SK-N-SH treated with all-trans-retinoic acid at 6 μM for 48 hours (cell line): Measurements from ENCODE around the gene SLC3A2.

ENCODE experiments used
- ATAC-seq: fragments of 200-7000 bp; cut with Tn5 transposase; 3 replicates; pipeline ENCODE4 v1.9.1; 2020; ENCODE audit warnings: mild to moderate bottlenecking, moderate library complexity
- ARNTL ChIP-seq: fragments of 450-650 bp; formaldehyde crosslinking; IDR thresholded peaks from 2 replicates; pipeline ENCODE4 v1.5.0; 2020; ENCODE audit warnings: low read depth, mild to moderate bottlenecking, moderate library complexity, borderline replicate concordance
- BACH2 ChIP-seq: fragments of 250-450 bp; sonication (Bioruptor Pico); IDR thresholded peaks from 2 replicates; pipeline ENCODE4 v1.9.0; 2021; ENCODE audit warnings: mild to moderate bottlenecking, borderline replicate concordance
- CSDC2 ChIP-seq: fragments of 250-450 bp; sonication (Bioruptor Pico); IDR thresholded peaks from 2 replicates; pipeline ENCODE4 v1.5.0; 2020; ENCODE audit warnings: mild to moderate bottlenecking, moderate library complexity
- ESRRG ChIP-seq: fragments of 250-450 bp; sonication (Bioruptor Pico); IDR thresholded peaks from 2 replicates; pipeline ENCODE4 v1.6.1; 2021; ENCODE audit warnings: mild to moderate bottlenecking
- GLIS3 ChIP-seq: fragments of 250-450 bp; sonication (Bioruptor Pico); IDR thresholded peaks from 2 replicates; pipeline ENCODE4 v1.5.0; 2020; ENCODE audit warnings: mild to moderate bottlenecking, moderate library complexity
- ISL1 ChIP-seq: fragments of 250-450 bp; sonication (Bioruptor Pico); IDR thresholded peaks from 2 replicates; pipeline ENCODE4 v2.1.2; 2022; ENCODE audit warnings: mild to moderate bottlenecking, moderate library complexity
- OSR1 ChIP-seq: fragments of 250-450 bp; sonication (Bioruptor Pico); IDR thresholded peaks from 2 replicates; pipeline ENCODE4 v1.8.0; 2022; ENCODE audit warnings: moderate library complexity, mild to moderate bottlenecking, inconsistent platforms
- PPARA ChIP-seq: fragments of 250-450 bp; sonication (Bioruptor Pico); IDR thresholded peaks from 2 replicates; pipeline ENCODE4 v1.5.0; 2020; ENCODE audit warnings: mild to moderate bottlenecking, borderline replicate concordance
- RARB ChIP-seq: fragments of 250-450 bp; sonication (Bioruptor Pico); IDR thresholded peaks from 2 replicates; pipeline ENCODE4 v1.8.0; 2021; ENCODE audit warnings: mild to moderate bottlenecking, moderate library complexity
- SNAI2 ChIP-seq: fragments of 250-450 bp; sonication (Bioruptor Pico); IDR thresholded peaks from 2 replicates; pipeline ENCODE4 v1.5.0; 2020; ENCODE audit warnings: mild to moderate bottlenecking, moderate library complexity
- TCF4 ChIP-seq: fragments of 250-450 bp; sonication (Bioruptor Pico); IDR thresholded peaks from 2 replicates; pipeline ENCODE4 v1.8.0; 2021; ENCODE audit warnings: mild to moderate bottlenecking, moderate library complexity, borderline replicate concordance
- ZC3H10 ChIP-seq: fragments of 250-450 bp; sonication (Bioruptor Pico); IDR thresholded peaks from 2 replicates; pipeline ENCODE4 v1.5.1; 2021; ENCODE audit warnings: mild to moderate bottlenecking, moderate library complexity
- ZFP3 ChIP-seq: fragments of 250-450 bp; sonication (Bioruptor Pico); IDR thresholded peaks from 2 replicates; pipeline ENCODE4 v1.5.0; 2020; ENCODE audit warnings: mild to moderate bottlenecking, moderate library complexity
- ZFP30 ChIP-seq: fragments of 450-650 bp; formaldehyde crosslinking; IDR thresholded peaks from 2 replicates; pipeline ENCODE4 v1.5.0; 2022; ENCODE audit warnings: mild to moderate bottlenecking, moderate library complexity
- ZNF565 ChIP-seq: fragments of 450-650 bp; formaldehyde crosslinking; conservative IDR thresholded peaks from 2 replicates; pipeline ENCODE4 v1.5.0; 2020; ENCODE audit warnings: low read depth, mild to moderate bottlenecking, moderate library complexity
- ZNF70 ChIP-seq: fragments of 450-650 bp; formaldehyde crosslinking; IDR thresholded peaks from 2 replicates; pipeline ENCODE4 v1.5.0; 2020; ENCODE audit warnings: mild to moderate bottlenecking, moderate library complexity
- ZNF8 ChIP-seq: fragments of 450-650 bp; formaldehyde crosslinking; IDR thresholded peaks from 2 replicates; pipeline ENCODE4 v1.5.0; 2020; ENCODE audit warnings: mild to moderate bottlenecking, moderate library complexity
- TF ChIP-seq, protein P1 (sequence below): fragments of 250-450 bp; sonication (Bioruptor Pico); IDR thresholded peaks from 2 replicates; pipeline ENCODE4 v1.8.0; 2021; ENCODE audit warnings: low read depth, mild to moderate bottlenecking, moderate library complexity, borderline replicate concordance
- TF ChIP-seq, protein P2 (sequence below): fragments of 250-450 bp; sonication (Bioruptor Pico); IDR thresholded peaks from 2 replicates; pipeline ENCODE4 v1.5.0; 2020; ENCODE audit warnings: mild to moderate bottlenecking, moderate library complexity
- TF ChIP-seq, protein P3 (sequence below): fragments of 250-450 bp; sonication (Bioruptor Pico); IDR thresholded peaks from 2 replicates; pipeline ENCODE4 v1.8.0; 2020; ENCODE audit warnings: mild to moderate bottlenecking, moderate library complexity, borderline replicate concordance
- TF ChIP-seq, protein P4 (sequence below): fragments of 250-450 bp; sonication (Bioruptor Pico); IDR thresholded peaks from 2 replicates; pipeline ENCODE4 v1.5.1; 2020; ENCODE audit warnings: low read depth, mild to moderate bottlenecking, moderate library complexity
- TF ChIP-seq, protein P5 (sequence below): fragments of 250-450 bp; sonication (Bioruptor Pico); IDR thresholded peaks from 2 replicates; pipeline ENCODE4 v1.5.1; 2021; ENCODE audit warnings: mild to moderate bottlenecking, moderate library complexity

The SLC3A2 gene

GRCh38 chr11:62879235-62879978 is 1.3 kb upstream of the SLC3A2 start:
- no peak for ATAC-seq
- TF ChIP-seq, protein P1, sequence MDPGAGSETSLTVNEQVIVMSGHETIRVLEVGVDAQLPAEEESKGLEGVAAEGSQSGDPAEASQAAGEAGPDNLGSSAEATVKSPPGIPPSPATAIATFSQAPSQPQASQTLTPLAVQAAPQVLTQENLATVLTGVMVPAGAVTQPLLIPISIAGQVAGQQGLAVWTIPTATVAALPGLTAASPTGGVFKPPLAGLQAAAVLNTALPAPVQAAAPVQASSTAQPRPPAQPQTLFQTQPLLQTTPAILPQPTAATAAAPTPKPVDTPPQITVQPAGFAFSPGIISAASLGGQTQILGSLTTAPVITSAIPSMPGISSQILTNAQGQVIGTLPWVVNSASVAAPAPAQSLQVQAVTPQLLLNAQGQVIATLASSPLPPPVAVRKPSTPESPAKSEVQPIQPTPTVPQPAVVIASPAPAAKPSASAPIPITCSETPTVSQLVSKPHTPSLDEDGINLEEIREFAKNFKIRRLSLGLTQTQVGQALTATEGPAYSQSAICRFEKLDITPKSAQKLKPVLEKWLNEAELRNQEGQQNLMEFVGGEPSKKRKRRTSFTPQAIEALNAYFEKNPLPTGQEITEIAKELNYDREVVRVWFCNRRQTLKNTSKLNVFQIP (CRISPR knock-in tag): no peak
- TF ChIP-seq ARNTL (CRISPR knock-in tag): no peak
- no peak for TF ChIP-seq ZFP30
- TF ChIP-seq, protein P2, sequence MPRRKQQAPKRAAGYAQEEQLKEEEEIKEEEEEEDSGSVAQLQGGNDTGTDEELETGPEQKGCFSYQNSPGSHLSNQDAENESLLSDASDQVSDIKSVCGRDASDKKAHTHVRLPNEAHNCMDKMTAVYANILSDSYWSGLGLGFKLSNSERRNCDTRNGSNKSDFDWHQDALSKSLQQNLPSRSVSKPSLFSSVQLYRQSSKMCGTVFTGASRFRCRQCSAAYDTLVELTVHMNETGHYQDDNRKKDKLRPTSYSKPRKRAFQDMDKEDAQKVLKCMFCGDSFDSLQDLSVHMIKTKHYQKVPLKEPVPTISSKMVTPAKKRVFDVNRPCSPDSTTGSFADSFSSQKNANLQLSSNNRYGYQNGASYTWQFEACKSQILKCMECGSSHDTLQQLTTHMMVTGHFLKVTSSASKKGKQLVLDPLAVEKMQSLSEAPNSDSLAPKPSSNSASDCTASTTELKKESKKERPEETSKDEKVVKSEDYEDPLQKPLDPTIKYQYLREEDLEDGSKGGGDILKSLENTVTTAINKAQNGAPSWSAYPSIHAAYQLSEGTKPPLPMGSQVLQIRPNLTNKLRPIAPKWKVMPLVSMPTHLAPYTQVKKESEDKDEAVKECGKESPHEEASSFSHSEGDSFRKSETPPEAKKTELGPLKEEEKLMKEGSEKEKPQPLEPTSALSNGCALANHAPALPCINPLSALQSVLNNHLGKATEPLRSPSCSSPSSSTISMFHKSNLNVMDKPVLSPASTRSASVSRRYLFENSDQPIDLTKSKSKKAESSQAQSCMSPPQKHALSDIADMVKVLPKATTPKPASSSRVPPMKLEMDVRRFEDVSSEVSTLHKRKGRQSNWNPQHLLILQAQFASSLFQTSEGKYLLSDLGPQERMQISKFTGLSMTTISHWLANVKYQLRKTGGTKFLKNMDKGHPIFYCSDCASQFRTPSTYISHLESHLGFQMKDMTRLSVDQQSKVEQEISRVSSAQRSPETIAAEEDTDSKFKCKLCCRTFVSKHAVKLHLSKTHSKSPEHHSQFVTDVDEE (CRISPR knock-in tag): no peak
- TF ChIP-seq PPARA: no peak
- TF ChIP-seq TCF4 (CRISPR knock-in tag): no peak
- TF ChIP-seq, protein P3, sequence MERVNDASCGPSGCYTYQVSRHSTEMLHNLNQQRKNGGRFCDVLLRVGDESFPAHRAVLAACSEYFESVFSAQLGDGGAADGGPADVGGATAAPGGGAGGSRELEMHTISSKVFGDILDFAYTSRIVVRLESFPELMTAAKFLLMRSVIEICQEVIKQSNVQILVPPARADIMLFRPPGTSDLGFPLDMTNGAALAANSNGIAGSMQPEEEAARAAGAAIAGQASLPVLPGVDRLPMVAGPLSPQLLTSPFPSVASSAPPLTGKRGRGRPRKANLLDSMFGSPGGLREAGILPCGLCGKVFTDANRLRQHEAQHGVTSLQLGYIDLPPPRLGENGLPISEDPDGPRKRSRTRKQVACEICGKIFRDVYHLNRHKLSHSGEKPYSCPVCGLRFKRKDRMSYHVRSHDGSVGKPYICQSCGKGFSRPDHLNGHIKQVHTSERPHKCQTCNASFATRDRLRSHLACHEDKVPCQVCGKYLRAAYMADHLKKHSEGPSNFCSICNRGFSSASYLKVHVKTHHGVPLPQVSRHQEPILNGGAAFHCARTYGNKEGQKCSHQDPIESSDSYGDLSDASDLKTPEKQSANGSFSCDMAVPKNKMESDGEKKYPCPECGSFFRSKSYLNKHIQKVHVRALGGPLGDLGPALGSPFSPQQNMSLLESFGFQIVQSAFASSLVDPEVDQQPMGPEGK (CRISPR knock-in tag): no peak
- TF ChIP-seq ISL1: no peak
- no peak for TF ChIP-seq ZC3H10
- no peak for TF ChIP-seq ESRRG
- no peak for TF ChIP-seq ZNF565
- TF ChIP-seq RARB: no peak
- no peak for TF ChIP-seq ZNF8 (CRISPR knock-in tag)
- TF ChIP-seq GLIS3 (CRISPR knock-in tag): no peak
- TF ChIP-seq CSDC2 (CRISPR knock-in tag): no peak
- TF ChIP-seq, protein P4, sequence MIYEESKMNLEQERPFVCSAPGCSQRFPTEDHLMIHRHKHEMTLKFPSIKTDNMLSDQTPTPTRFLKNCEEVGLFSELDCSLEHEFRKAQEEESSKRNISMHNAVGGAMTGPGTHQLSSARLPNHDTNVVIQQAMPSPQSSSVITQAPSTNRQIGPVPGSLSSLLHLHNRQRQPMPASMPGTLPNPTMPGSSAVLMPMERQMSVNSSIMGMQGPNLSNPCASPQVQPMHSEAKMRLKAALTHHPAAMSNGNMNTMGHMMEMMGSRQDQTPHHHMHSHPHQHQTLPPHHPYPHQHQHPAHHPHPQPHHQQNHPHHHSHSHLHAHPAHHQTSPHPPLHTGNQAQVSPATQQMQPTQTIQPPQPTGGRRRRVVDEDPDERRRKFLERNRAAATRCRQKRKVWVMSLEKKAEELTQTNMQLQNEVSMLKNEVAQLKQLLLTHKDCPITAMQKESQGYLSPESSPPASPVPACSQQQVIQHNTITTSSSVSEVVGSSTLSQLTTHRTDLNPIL (CRISPR knock-in tag): no peak
- no peak for TF ChIP-seq ZNF70 (CRISPR knock-in tag)
- TF ChIP-seq, protein P5, sequence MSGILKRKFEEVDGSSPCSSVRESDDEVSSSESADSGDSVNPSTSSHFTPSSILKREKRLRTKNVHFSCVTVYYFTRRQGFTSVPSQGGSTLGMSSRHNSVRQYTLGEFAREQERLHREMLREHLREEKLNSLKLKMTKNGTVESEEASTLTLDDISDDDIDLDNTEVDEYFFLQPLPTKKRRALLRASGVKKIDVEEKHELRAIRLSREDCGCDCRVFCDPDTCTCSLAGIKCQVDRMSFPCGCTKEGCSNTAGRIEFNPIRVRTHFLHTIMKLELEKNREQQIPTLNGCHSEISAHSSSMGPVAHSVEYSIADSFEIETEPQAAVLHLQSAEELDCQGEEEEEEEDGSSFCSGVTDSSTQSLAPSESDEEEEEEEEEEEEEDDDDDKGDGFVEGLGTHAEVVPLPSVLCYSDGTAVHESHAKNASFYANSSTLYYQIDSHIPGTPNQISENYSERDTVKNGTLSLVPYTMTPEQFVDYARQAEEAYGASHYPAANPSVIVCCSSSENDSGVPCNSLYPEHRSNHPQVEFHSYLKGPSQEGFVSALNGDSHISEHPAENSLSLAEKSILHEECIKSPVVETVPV (CRISPR knock-in tag): no peak
- TF ChIP-seq SNAI2: no peak
- no peak for TF ChIP-seq OSR1 (CRISPR knock-in tag)

DNA sequence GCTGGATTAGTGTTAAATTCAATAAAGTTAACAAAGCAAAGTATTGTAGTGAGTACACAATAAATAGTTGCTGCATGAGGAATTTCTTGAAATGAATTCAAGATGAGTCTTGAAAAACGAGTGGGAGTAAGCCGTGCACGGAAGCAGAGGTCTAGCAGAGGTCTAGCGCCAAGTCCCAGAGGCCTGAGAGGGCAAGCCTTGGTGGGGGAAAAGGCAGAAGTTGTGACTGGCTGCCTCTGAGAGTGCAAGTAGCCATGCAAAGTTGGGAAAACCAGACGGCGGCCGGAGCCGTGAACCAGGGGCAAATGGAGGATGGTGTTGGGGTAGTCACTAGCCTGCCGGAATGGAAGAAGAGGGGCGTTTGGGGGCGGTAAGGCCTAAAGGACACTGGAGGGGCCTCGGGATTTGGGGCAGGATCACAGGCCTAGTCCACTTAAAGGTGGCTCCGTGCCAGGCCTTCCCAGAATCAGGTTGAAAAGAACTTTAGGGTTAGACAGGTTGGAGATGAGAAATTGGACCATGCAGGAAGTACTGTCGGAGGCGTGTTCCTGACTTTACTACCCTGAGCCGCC is 379 bp upstream of the SLC3A2 start:
- TF ChIP-seq ZC3H10: no peak
- no peak for TF ChIP-seq ZNF8 (CRISPR knock-in tag)
- no peak for TF ChIP-seq ZFP3
- TF ChIP-seq BACH2 (CRISPR knock-in tag): no peak
- TF ChIP-seq, protein P4 (CRISPR knock-in tag): no peak
- TF ChIP-seq, protein P1 (CRISPR knock-in tag): no peak
- no peak for TF ChIP-seq RARB
- no peak for TF ChIP-seq PPARA
- TF ChIP-seq, protein P2 (CRISPR knock-in tag): no peak
- no peak for TF ChIP-seq CSDC2 (CRISPR knock-in tag)
- TF ChIP-seq ARNTL (CRISPR knock-in tag): no peak
- no peak for TF ChIP-seq ESRRG
- ATAC-seq: peak; percentile 57
